ENCODE data around the gene RBCK1. TPM values are rescaled to one million over a fixed set of nuclear protein-coding genes. Genes with fewer than 3 reads are reported as not detected.
"Not testable (repeated sequence)": the region's sequence is repeated elsewhere in the genome, so short reads cannot be mapped to it uniquely, and the experiment has no call there.

Gene RBCK1
- total RNA-seq, 1 donor from 2014 or later = 41.2 TPM

DNA sequence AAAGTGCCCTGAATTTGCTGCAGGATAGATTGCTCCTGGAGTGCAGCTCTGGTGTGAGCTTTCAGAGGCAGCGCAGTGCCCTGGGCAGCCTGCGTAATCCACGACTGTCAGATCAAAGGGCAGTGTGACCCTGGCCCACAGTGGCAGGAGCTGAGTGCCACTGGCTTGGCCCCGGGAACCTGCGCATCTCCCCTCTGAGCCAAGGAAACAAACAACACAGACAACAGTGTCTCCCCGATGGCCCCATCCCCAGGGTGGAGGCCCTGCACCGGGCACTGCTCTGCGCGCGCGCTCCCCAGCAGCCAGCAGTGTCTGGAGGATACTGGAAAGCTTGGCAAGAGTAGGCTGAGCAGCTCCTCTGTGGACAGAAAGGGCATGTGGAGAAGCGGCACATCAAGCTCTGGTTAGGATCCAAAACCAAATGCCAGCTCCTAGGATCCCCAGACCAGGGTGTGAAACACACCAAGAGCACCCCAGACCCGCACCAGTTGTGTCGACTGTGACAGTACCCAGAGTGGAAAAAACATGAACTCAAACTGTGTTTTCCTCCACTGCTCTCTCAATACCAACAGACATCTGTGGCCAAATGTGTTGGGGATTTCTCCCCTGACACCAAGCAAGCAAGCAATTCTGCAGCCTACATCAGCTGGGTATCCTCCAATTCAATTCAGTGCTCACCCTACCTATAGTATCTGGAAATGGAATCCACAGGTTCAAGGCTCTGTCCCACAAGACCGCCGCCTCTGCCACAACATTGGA, 26.7 kb downstream of the RBCK1 start:
- no peak for DNase-seq (ENCODE audit: low spot score)

DNA sequence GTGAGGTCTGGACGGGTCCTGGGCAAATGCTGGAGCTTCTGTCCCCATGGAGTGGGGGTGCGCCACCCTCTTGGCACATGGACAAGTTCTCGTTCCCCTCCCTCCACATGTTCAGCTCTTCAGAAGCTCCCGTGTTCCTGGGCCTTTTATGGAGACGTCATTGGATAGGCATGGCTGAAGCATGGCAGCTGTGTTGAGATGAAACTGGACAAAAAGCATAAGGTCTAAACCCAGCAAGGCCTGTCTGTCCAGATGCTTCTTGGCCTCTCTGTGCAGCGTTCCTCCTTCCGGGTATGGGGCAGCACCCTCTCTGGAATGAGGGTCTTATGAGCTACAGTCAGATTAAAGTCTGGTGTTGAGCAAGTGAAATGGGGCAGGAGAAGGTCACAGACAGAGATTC, 27.5 kb downstream of the RBCK1 start:
- no peak for DNase-seq (ENCODE audit: low spot score)

DNA sequence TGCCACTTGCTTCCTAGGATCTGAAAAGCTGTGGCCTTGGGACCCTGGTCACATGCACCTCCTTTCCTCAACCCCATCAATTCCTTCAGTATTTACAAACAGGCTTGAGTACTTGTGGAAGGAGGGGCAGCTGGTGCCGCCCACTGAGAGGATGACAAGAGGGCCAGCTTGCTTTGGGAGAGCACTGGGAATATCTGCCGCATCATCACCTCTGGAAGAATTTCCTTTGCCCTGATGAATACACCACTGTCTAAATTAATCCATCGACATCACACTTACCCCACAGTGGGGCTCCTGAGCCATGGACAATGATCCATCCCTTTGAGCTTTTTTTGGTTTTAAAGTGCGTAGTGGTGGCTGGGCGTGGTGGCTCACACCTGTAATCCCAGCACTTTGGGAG, 28.4 kb downstream of the RBCK1 start:
- DNase-seq (ENCODE audit: low spot score) = no peak

DNA sequence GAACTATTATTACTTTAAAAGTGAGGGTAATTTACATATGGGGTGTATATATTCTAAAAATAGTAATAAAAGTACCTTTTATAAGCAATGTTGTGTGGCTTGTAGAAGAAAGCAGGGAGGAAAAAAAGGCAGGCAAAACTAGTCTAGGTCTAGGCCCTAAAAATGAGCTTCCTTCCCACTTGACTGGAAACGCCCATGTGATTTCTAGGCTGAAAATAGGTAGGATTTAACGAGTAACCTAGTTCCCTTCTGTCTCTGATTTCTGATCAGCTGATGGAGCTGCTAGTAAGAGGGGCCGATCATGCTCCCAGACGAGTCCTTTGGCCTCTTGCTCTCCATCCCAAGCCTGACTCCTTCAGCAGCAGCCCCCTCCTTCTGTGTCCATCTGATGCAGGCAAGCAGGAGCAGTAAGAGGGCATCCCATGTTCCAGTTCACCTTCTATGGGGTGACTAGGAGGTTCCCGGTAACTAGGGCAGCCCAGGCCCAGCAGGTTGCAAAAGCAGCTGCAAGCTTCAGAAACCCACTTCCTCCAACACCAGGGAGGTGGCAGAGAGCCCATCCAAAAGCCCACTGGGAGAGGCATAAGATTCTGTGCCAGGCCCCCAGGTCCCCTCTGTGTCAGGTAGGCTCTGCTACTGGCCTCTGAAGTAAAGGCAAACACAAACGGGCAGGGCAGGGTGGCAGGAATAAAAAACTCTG, 29.8 kb downstream of the RBCK1 start:
- DNase-seq (ENCODE audit: low spot score) = no peak

DNA sequence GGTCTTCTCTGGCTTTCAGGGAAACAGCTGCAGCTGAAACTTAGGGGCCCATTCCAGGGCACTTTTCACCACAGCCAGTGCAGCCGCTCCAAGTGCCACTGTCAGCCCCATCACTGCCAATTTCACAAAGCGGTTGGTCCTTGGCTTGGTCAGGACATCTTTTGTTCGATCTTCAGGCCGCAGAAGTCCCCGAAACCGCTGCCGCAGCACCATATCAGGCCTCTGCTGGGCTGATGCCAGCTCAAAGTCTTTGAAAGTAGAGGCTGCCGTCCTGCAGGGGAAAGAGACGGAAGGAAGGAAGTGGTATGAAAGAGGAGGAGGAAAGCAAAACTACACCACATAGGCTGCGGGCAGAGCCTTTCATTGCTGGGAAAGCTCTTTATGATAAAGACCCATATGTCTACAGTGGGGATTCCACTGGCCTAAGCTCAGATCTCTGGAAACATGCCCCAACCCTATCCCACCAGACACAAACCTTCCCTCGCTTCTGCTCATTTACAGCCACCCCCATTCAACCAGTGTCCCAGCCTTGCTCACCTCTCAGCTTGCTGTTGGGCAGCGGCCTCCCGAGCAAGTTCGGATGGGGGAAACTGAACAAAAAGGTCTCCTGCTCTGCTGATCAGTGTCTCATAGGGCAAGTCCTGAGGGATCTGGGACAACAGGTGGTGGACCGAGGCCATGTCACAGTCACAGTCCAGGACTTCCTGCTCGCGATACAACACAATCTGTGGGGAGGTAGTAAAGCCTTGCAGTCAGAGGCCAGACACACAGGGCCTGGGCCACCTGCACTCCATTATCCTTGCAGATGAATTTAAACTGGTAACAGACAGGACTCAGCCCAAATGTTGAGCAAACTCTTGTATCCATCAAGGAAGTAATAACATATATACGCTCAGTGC, 30.7 kb downstream of the RBCK1 start:
- peak; percentile 30 for DNase-seq (ENCODE audit: low spot score)

DNA sequence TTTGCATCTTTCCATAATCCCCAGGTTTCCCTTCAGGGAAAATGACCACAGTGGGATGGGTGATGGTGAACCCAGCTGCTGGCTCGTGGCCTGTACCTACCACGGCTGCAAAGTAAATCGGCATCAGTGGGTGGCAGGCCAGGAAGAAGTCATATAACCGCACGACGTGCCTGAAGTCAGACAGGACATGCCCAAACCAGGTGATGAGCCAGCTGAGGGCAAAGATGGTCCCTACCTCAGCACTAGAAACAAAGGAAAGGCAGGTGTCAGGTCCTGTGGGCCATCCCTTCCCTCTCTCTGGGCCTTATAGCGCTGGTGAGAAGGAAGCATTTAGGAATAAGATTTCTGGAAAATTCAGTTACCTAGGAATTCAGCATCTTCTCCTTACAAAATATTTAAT, 32.0 kb downstream of the RBCK1 start:
- no peak for DNase-seq (ENCODE audit: low spot score)

DNA sequence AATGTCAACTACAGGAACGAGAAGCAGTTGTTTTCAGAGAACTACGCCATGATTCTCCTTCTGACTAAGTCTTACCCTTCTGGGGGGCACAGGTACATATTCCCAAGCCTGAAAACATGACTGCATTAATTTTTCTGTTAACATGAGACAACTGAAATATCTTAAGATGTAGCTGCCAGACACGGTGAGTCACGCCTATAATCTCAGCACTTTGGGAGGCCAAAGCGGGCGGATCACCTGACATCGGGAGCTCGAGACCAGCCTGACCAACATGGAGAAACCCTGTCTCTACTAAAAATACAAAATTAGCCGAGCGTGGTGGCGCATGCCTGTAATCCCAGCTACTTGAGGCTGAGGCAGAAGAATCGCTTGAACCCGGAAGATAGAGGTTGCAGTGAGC, 32.5 kb downstream of the RBCK1 start:
- no peak for DNase-seq (ENCODE audit: low spot score)

DNA sequence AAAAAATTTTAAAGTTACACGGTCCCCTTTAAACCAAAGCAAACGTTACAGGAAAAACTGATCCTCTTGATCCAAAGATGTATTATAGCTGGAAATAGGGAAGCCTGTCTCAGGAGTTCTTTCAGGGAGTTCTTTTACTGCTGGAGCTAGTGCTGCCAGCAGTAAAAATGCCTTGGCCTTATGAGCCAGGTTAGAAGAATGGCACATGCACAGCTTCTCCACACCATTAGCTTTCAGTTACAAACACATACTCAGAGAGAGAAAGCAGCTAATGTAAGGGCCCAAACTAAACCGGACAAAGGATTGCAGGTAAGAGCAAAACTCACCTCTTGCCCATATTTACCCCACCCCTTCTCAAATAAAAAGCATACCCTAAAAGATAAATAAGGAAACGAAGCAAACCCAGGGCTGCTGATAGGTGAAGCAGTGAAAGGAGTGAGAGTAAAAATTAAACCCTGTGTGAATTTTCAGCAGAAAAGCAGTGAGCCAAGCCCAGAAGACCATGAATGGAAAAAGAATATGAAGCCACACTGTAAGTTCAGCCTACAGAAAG, 35.2 kb downstream of the RBCK1 start:
- DNase-seq (ENCODE audit: low spot score) = no peak

DNA sequence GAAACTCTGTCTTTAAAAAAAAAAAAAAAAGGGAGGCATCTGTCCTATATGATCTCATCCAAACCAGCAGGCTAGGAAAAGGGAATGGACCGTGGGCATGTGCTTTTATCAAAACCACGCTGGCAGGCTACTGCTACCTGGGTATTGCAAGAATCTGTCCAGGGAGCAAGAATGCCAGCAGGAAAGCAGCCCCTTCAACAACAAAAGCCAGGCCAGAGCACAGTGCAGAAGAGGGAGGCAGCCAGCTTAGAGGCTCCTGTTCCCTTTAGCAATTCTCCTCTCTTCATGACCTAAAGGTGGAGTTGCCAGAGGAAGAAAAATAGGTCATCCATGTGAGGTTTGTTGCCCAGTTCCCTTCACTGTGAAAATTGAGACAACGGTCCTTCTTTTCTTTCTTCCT, 36.0 kb downstream of the RBCK1 start:
- no peak for DNase-seq (ENCODE audit: low spot score)

DNA sequence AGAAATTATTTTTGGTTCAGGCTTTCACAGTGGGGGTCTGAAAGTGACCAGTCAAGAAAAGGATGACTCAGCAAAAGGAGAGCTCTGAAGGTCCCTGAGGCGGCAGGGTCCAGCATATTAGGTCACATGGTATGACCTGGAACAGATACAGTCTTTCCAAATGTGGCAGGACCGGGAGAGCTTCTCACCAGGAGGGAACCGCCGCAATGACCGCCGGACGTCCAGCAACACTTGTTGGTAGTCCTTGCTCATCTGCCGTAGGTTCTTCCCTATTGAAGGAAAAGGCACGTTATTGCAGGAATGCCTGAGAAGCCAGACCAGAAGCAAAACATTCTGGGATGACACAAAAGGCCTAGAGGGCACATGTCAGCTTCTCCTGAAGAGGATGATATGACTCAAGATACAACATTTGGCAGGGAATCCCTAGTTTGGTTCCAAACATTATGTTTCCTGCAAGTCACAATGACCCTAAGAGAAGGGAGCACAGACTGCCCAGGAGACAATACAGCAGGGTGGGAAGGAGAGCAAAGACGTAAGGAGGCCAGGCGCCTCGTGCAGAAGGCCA, 36.8 kb downstream of the RBCK1 start:
- DNase-seq (ENCODE audit: low spot score) = no peak

DNA sequence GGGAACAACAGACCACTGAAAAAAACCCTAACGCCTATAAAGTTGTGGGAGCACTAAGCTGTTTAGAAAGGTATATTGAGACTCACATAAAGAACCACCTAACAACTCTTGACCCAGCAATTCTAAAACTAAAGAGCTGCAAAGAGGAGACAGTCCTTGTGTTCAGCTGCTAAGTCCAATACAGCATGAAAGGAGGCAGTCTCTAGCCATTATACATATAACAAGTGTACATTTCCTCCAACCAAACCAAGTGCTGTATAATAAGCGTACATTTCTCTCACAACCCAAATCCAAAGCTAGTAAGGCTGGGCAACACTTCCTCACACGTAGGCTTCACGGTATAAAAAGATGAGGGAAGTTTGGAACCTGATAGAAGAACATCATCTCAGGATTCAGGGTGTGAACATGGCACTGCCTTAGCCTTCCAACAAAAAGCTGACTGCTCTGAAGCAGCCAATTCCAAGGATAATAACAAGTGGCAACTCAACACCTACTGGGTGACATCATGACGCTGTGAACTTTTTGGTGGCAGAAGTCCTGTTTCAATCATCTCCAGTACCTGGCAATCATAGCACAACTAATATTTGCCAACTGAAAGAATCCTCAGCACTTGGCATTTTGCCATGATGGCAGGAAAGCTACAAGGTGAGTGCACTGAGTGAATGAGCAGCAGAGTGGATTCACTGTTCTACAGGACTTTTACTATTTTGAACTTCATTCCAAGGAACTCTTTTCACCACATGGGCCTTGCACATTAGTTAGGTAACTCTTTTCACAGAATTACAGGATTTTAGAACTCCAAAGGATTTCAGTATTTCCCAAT, 37.6 kb downstream of the RBCK1 start:
- no peak for DNase-seq (ENCODE audit: low spot score)

DNA sequence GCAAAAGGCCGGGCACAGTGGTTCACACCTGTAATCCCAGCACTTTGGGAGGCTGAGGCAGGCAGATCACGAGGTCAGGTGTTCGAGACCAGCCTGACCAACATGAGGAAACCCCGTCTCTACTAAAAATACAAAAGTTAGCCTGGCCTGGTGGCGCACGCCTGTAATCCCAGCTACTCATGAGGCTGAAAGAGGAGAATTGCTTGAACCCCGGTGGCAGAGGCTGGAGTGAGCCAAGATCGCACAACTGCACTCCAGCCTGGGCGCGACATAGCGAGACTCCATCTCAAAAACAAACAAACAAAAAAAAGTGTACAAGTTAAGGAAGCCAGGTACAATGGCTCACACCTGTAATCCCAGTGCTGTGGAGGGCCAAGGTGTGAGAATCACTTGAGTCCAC, 43.9 kb downstream of the RBCK1 start:
- DNase-seq (ENCODE audit: low spot score) = not testable (repeated sequence)

DNA sequence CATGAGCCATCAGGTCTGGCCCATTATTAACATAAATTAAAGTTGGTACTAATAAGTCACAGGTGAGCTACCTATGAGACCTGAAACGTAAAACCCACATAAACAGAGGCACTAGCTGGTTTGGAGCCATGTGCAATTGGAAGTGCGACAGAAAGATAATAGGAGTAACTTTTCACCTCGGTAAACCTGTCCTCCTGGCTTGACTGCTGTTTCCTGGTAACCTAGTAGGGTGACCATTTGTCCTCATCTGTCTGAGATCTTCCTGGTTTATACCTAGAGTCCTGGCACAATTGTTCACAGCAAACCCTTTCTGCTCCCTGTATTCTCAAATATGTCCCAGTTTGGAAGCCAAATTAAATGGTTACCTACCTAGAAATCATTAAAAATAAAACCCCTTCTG, 46.9 kb downstream of the RBCK1 start:
- DNase-seq (ENCODE audit: low spot score) = no peak

DNA sequence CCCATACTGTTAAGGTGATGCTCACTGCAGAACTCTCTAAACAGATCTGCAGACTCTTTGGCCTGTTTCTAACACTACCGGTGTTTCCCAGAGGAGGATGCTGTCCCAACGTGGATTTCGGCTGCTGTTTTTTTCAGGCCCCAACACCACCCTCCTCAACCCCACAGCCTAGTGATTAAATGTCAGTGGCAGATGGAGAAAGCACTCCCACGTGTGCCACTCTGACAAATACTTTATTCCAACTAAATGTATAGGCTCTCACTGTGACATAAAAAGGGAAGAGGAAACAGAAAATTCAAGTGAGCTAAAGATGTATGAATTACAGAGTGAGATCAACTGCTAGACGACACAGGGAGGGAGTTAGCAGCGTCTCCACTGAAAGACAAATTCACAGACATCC, 50.7 kb downstream of the RBCK1 start:
- no peak for DNase-seq (ENCODE audit: low spot score)

DNA sequence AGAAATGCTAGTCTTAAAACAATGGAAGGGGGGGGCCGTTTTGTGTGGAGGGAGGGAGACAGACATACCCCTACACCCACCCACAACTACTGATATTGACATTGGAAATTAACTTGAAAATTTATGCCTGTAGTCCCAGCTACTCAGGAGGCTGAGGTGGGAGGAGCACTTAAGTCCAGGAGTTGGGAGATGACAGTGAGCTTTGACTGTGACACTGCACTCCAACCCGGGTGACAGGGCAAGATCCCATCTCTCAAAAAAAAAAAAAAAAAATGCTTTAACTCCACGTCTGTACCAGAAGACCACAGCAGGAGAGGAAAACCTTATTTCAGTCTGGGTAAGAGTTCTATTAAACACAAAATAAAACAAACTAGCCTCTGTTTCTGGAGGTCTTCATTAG, 52.1 kb downstream of the RBCK1 start:
- DNase-seq (ENCODE audit: low spot score) = no peak

DNA sequence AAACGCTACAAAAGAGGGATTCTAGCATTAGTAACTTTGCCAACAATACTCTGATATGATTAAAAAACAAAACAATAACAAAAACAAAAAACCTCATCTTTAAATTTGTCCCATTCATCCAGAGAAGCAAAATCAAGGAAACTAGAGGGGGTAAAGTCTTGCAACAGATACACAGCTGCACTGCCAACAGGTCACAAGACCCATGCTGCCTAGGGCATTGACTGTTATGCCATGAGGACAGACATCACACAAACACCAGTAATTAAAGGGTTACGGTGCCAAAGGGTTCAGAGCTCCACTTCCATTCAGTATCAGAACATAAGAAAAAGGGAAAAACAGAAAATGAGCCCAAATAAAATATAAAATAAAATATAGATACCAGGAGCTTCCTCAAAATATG, 52.6 kb downstream of the RBCK1 start:
- no peak for DNase-seq (ENCODE audit: low spot score)

DNA sequence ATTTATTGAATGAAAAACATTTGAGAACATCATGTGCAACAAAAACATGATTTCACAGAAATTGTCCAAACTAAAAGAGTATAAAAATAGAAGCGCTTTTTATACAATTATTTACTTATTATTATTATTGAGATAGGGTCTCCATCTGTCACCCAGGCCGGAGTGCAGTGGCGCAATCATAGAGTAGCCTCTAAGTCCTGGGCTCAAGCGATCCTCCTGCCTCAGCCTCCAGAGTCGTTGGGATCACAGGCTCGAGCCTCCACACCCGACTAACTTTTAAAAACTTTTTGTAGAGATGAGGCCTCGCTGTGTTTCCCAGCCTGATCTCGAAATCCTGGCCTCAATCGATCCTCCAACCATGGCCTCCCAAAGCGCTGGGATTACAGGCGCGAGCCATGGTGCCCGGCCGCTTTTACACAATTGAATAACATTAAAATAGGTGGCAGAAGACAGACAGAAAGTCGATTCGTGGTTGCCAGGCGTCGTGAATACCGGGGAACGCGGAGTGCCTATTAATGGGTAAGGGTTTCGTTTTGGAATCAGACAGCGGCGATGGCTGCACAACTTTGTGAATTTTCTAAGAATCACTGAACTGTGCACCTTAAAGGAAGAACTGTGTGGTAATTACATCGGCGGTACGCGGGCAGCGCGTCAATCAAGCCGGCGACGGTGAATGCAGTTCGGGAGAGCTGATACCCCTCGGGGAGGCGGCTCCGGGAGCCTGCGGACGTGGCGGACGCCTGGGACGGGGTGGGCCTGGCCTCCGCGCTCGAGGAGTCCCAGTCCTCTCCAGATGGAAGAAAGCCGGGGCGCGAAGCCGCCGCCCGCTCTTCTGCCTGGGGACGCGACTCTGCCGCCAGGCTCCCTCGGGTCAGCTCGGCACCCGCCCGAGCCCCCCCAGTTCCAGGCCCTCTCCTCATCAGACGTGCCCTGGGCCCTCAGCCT, 53.4 kb downstream of the RBCK1 start:
- DNase-seq (ENCODE audit: low spot score) = peak; percentile 65

DNA sequence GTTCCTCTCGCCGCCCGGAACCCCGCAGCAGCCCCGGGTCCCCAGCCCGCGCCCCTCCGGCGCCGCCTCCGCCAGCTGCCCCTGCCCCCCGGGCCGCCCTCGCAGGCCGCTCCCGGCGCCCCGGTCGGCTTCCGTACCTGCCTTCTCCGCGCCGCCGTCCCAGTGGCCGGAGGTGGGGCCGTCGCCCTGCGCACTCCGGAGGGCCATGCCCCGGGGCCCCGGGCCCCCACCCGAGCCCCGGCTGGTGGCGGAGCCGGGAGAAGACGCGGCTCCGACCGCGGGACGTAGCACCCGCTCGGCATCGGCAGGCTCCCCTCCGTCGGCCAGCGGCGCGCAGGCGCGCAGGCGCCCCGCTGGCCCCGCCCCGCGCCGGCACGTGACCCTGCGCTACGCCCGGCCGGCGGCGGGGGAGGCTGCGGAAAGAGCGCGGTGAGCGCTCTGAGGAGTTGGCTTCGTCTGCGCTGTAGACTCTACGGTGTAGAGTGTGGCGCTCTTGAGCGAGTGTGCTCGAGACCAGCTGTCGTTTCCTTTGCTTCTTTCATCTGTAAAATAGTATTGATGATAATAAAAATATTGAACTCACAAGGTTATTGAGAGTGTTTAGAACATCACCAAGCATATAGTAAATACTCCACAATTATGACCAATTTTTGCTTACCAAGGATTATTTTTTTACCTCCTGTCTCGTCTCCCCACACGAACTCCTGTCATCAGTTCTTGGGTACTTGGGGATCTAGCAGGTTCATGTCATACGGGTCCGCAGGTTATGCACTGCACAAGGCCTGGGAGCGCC, 54.3 kb downstream of the RBCK1 start, which contains the start of gene TBC1D20:
TSS of gene TBC1D20 (minus strand) at position 335 of the 793 bp plus-strand sequence. CDS start at position 207, 128 bp downstream.
- DNase-seq (ENCODE audit: low spot score) = peak; percentile 93

DNA sequence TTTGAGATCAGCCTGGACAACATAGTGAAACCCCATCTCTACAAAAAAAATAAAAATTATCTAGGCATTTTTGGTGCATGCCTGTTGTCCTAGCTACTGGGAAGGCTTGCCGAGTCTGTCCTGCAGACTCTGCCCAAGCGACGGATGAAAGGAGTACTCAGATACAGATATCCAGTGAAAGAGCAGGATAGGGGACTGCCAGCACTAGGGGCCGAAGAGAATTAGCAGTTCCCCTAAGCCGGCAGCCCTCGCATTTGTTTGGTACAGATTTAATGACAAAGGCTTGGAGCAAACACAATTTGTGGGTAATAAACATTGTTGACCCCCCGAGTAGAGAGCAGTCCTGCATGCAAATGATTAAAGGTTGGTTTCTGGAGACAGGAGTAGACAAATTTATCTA, 59.7 kb downstream of the RBCK1 start:
- DNase-seq (ENCODE audit: low spot score) = no peak
